ENCODE measurements around the gene CBR3.

The CBR3 gene

GRCh38 chr21:36179145-36179544, 44.3 kb downstream of the CBR3 start:
- no peak overlapping the region for H3K4me3 ChIP-seq
- no peaks in the 10 kb centered on the region for H3K36me3 ChIP-seq
- TF ChIP-seq CTCF (IDR thresholded peaks at IDR 0.05), result no peak
- intact Hi-C loops (cut with DNase I; ENCODE audit: low total_unique reads), result no loop called here
- no peaks in the 10 kb centered on the region for H3K27me3 ChIP-seq
- no peak for DNase-seq
- no peaks in the 10 kb centered on the region for H3K9me3 ChIP-seq
- no peak overlapping the region for H3K27ac ChIP-seq
- H3K4me1 ChIP-seq, result no peaks in the 10 kb centered on the region

GRCh38 chr21:36180963-36181362, 46.1 kb downstream of the CBR3 start:
- Histone ChIP-seq H3K4me3 (no peak overlapping the region), H3K9me3 (no peaks in the 10 kb centered on the region), H3K36me3 (no peaks in the 10 kb centered on the region), H3K27ac (no peak overlapping the region), H3K27me3 (no peaks in the 10 kb centered on the region), H3K4me1 (no peaks in the 10 kb centered on the region)
- DNase-seq, result no peak
- no peak for TF ChIP-seq CTCF (IDR thresholded peaks at IDR 0.05)
- intact Hi-C loops (cut with DNase I; ENCODE audit: low total_unique reads), result no loop called here

DNA sequence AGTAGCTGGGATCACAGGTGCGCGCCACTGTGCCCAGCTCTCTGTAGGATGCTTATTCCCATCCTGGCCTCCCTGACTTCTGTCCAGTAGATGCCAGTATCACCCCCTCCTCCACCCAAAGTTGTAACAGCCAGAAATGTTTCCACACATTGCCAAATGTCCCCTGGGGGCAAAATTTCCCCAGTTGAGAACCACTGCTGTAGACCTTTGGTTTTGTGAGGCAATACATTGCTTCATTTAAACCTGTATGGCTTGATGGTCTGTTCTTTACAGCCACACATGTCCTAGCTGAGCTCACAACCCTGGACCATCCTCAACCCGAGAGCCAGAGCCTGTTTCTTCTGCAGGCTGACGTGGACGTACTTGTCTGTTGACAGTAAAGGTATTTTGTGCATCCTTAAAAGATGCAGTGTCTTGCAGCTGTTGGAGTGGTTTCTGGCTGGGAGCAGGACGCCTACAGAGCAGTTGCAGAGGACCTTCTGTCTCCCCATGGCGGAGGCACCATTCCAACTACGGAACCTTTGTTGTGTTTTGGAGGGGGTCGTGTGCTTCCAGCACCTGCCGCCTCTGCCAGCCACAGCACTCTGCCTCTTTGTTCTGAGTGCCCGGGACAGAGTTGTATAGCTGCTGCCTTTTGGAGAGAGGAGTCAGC, 48.4 kb downstream of the CBR3 start:
- H3K27me3 ChIP-seq, result no peaks in the 10 kb centered on the region
- DNase-seq, result no peak
- no peak overlapping the region for H3K4me3 ChIP-seq
- TF ChIP-seq CTCF (IDR thresholded peaks at IDR 0.05), result no peak
- H3K27ac ChIP-seq, result no peak overlapping the region
- H3K4me1 ChIP-seq, result peaks cover 0 to 5% (median 1%) of the 10 kb centered on the region in 4 donors
- intact Hi-C loops (cut with DNase I; ENCODE audit: low total_unique reads), result no loop called here
- no peaks in the 10 kb centered on the region for H3K9me3 ChIP-seq
- H3K36me3 ChIP-seq, result no peaks in the 10 kb centered on the region

DNA sequence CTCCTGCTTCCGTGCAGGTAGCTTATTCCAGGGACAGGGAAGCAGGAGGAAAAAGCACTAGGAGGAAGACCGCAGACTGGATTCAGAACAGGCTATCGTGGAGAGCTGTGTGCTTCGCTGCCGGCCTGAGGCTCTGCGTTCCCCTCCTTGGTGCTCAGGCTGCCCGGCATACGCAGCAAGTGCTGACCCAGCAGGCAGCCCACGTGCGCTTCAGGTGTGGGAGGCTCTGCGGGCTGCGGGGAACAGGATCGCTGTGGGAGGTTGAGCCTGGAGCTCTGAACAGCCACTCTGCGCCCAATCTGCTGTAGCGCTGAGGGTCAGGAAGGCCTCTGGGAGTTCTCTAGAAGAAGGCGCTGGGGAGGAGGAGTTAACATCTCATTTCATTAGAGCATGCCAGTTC, 49.7 kb downstream of the CBR3 start:
- Histone ChIP-seq H3K4me1 (peaks cover 0 to 15% (median 3%) of the 10 kb centered on the region in 4 donors), H3K4me3 (no peak overlapping the region), H3K9me3 (no peaks in the 10 kb centered on the region), H3K27ac (no peak overlapping the region), H3K36me3 (no peaks in the 10 kb centered on the region), H3K27me3 (no peaks in the 10 kb centered on the region)
- DNase-seq, result no peak
- no peak for TF ChIP-seq CTCF (IDR thresholded peaks at IDR 0.05)
- intact Hi-C loops (cut with DNase I; ENCODE audit: low total_unique reads), result no loop called here

GRCh38 chr21:36185523-36185922, 50.6 kb downstream of the CBR3 start:
- H3K4me3 ChIP-seq, result no peak overlapping the region
- no peak for DNase-seq
- intact Hi-C loops (cut with DNase I; ENCODE audit: low total_unique reads), result no loop called here
- H3K36me3 ChIP-seq, result no peaks in the 10 kb centered on the region
- no peak for TF ChIP-seq CTCF (IDR thresholded peaks at IDR 0.05)
- H3K27me3 ChIP-seq, result no peaks in the 10 kb centered on the region
- H3K27ac ChIP-seq, result no peak overlapping the region
- no peaks in the 10 kb centered on the region for H3K9me3 ChIP-seq
- peaks cover 0 to 15% (median 3%) of the 10 kb centered on the region in 4 donors for H3K4me1 ChIP-seq

DNA sequence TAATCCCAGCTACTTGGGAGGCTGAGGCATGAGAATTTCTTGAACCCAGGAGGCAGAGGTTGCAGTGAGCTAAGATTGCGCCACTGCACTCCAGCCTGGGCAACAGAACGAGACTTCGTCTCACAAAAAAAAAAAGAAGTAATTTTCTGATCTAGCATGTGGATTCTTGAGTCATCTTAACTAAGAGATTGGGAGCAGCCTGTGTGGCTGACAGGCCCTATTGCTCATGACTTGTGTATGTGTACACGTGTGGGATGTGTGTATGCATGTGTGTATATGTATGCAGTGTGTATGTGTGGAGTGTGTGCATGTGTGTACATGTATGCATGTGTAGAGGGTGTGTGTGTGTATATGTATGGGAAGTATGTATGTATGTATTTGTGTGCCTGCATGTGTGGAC, 51.2 kb downstream of the CBR3 start:
- Histone ChIP-seq H3K4me3 (no peak overlapping the region), H3K27ac (no peak overlapping the region), H3K4me1 (peaks cover 0 to 15% (median 3%) of the 10 kb centered on the region in 4 donors), H3K9me3 (no peaks in the 10 kb centered on the region), H3K36me3 (no peaks in the 10 kb centered on the region), H3K27me3 (no peaks in the 10 kb centered on the region)
- no peak for TF ChIP-seq CTCF (IDR thresholded peaks at IDR 0.05)
- intact Hi-C loops (cut with DNase I; ENCODE audit: low total_unique reads), result no loop called here
- DNase-seq, result no peak

Measured in tibial artery (tissue), 4 donors.